Measurements from ENCODE around the gene ZG16B.

- no peak for TF ChIP-seq ZNF274 (IDR thresholded peaks at IDR 0.05; ENCODE audit: low read depth, low read length)
- TF ChIP-seq YY1 (IDR thresholded peaks at IDR 0.05; ENCODE audit: insufficient read depth, insufficient read length), result no peak
- TF ChIP-seq SUZ12 (IDR thresholded peaks at IDR 0.05; ENCODE audit: extremely low read depth, insufficient read depth, insufficient read length), result no peak
Observed at GRCh38 chr16:2871926-2872325, 41.8 kb downstream of the ZG16B start.
